ENCODE measurements around the gene LRMDA. TPM values are rescaled to one million over a fixed set of nuclear protein-coding genes. Genes with fewer than 3 reads are reported as not detected.

LRMDA gene
- total and polyA plus RNA-seq, 12 donors = 30.7 to 132 (median 78.1) TPM

DNA sequence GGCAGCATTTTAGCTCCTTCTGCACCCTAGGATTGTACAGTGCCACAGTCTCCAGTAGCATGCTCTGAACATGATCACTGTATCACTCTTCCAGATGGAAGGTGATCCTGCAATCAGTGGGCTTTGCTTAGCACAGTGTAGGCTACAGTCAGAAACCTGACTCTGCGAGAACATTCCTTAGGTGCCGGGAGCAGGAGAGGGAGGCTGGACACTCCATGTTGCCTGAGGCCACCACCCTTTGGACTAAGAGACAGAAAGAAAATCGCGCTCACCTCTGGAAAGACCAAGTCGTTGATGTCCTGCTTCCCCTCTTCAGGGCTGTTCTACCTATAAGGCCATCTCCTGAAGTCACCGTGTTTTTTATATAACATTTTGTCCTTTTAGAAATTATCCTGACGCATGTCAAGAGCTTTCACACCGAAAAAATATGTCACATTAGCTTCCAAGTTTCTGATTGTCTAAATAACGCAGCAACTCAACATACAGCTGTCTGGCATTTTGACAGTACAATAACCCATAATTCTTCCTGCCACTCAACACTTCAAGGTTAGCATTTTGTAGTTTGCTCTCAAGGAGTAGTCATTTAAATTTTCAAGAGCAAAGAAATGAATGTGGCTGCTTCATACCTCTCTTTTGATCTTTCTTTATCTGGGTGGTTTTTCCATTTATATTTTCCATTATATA, 563.1 kb downstream of the LRMDA start:
- no peak for DNase-seq
- Histone ChIP-seq H3K36me3 (replicated peaks in 1 of 2) (no peaks in the 10 kb centered on the region), H3K27ac (no peak overlapping the region), H3K4me1 (replicated peaks in 1 of 2) (peaks cover 0 to 7% of the 10 kb centered on the region in 2 donors), H3K4me3 (no peak overlapping the region), H3K9me3 (replicated peaks in 1 of 3) (no peaks in the 10 kb centered on the region), H3K27me3 (no peaks in the 10 kb centered on the region)
- WGBS, 4 donors = 76 to 90% (median 82%) methylated on average over 9 of the region's 9 CpGs
- TF ChIP-seq, protein P1, sequence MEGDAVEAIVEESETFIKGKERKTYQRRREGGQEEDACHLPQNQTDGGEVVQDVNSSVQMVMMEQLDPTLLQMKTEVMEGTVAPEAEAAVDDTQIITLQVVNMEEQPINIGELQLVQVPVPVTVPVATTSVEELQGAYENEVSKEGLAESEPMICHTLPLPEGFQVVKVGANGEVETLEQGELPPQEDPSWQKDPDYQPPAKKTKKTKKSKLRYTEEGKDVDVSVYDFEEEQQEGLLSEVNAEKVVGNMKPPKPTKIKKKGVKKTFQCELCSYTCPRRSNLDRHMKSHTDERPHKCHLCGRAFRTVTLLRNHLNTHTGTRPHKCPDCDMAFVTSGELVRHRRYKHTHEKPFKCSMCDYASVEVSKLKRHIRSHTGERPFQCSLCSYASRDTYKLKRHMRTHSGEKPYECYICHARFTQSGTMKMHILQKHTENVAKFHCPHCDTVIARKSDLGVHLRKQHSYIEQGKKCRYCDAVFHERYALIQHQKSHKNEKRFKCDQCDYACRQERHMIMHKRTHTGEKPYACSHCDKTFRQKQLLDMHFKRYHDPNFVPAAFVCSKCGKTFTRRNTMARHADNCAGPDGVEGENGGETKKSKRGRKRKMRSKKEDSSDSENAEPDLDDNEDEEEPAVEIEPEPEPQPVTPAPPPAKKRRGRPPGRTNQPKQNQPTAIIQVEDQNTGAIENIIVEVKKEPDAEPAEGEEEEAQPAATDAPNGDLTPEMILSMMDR (IDR thresholded peaks at IDR 0.05) = no peak
- TF ChIP-seq POLR2A (IDR thresholded peaks at IDR 0.05) = no peak
- intact Hi-C loops (cut with DNase I) = no loop called here

DNA sequence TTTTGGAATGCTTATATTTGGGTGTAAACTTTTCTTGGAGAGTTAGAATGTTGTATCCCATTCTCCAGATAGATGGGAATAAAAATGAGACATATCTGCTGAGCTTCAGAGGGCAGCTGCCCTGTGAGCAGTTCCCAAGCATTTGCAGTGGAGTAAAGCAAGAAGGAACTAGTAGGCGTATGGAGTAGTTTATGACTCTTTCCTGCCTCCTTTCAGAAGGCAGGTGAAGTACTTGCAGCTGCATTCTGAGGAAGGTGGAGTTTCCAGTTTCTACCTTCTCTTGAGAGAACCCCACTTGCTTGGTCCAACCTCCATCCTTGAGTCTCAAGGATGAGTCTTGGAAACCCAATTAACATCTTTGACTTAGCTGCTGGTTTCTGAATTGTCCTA, 563.6 kb downstream of the LRMDA start:
- intact Hi-C loops (cut with DNase I) = no loop called here
- peaks cover 0 to 1% of the 10 kb centered on the region in 2 donors for H3K4me1 ChIP-seq (replicated peaks in 1 of 2)
- no peaks in the 10 kb centered on the region for H3K9me3 ChIP-seq (replicated peaks in 1 of 3)
- WGBS, 4 donors = 87 to 100% (median 94%) methylated on average over 1 of the region's 1 CpG
- no peaks in the 10 kb centered on the region for H3K27me3 ChIP-seq
- DNase-seq = no peak
- H3K36me3 ChIP-seq (replicated peaks in 1 of 2) = no peaks in the 10 kb centered on the region
- TF ChIP-seq, protein P1 (IDR thresholded peaks at IDR 0.05) = no peak
- H3K27ac ChIP-seq = no peak overlapping the region
- no peak overlapping the region for H3K4me3 ChIP-seq

DNA sequence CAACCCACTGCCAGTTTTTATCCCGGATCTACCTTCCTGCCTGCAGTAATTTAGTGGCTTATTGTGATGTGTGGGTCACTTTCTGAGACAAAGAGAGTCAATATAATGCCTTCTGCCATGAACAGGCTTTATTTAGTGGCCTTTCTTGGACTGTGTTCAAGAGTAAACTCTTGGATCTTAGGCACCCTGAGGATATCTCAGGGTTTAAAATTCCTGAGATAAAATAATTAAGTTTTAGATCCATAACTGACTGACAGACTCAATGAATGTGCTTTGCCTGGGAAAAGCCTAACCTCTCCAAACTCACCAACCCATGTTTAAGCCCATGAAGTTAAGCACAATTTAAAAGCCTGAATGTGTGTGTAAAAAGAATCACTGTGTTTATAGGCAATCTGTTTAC, 564.3 kb downstream of the LRMDA start:
- no peak for DNase-seq
- no peaks in the 10 kb centered on the region for H3K36me3 ChIP-seq (replicated peaks in 1 of 2)
- intact Hi-C loops (cut with DNase I) = no loop called here
- H3K4me1 ChIP-seq (replicated peaks in 1 of 2) = no peaks in the 10 kb centered on the region
- H3K27me3 ChIP-seq = no peaks in the 10 kb centered on the region
- H3K9me3 ChIP-seq (replicated peaks in 1 of 3) = no peaks in the 10 kb centered on the region
- no peak overlapping the region for H3K27ac ChIP-seq
- no peak overlapping the region for H3K4me3 ChIP-seq
- WGBS, 4 donors = 55 to 72% (median 66%) methylated on average over 1 of the region's 1 CpG
- no peak for TF ChIP-seq POLR2A (IDR thresholded peaks at IDR 0.05)
- TF ChIP-seq, protein P1 (IDR thresholded peaks at IDR 0.05) = no peak

DNA sequence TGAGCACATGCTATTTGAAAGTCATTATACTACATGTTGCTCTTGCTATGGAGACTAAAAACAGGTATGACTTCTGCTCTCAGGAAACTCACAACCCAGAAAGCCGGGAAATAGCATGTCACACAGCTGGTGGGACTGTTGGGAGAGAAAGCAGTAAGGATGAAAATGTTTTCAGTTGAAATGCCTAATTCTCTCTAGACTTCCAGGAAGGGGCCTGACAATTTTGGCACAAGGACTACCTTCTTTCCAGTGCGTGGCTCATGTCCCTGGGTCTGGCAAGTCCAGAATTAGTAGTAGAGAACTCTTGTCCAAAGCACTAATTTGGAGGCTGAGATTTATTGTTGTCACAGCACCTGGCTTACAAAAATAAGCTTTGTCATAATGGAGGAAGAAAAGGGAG, 567.6 kb downstream of the LRMDA start:
- no peaks in the 10 kb centered on the region for H3K36me3 ChIP-seq (replicated peaks in 1 of 2)
- DNase-seq = no peak
- no peaks in the 10 kb centered on the region for H3K4me1 ChIP-seq (replicated peaks in 1 of 2)
- no peak overlapping the region for H3K27ac ChIP-seq
- intact Hi-C loops (cut with DNase I) = no loop called here
- no peaks in the 10 kb centered on the region for H3K27me3 ChIP-seq
- H3K4me3 ChIP-seq = no peak overlapping the region
- no peaks in the 10 kb centered on the region for H3K9me3 ChIP-seq (replicated peaks in 1 of 3)
- TF ChIP-seq, protein P1 (IDR thresholded peaks at IDR 0.05) = no peak
- no peak for TF ChIP-seq POLR2A (IDR thresholded peaks at IDR 0.05)
- WGBS, 4 donors = 68 to 88% (median 82%) methylated on average over 2 of the region's 2 CpGs

Data from adrenal gland (tissue), 12 donors.